ENCODE results near the gene KIF13A. TPM values are rescaled to one million over a fixed set of nuclear protein-coding genes. Genes with fewer than 3 reads are reported as not detected.

Gene KIF13A
- total RNA-seq, 1 experiment from 2014 or later = 19.7 TPM

DNA sequence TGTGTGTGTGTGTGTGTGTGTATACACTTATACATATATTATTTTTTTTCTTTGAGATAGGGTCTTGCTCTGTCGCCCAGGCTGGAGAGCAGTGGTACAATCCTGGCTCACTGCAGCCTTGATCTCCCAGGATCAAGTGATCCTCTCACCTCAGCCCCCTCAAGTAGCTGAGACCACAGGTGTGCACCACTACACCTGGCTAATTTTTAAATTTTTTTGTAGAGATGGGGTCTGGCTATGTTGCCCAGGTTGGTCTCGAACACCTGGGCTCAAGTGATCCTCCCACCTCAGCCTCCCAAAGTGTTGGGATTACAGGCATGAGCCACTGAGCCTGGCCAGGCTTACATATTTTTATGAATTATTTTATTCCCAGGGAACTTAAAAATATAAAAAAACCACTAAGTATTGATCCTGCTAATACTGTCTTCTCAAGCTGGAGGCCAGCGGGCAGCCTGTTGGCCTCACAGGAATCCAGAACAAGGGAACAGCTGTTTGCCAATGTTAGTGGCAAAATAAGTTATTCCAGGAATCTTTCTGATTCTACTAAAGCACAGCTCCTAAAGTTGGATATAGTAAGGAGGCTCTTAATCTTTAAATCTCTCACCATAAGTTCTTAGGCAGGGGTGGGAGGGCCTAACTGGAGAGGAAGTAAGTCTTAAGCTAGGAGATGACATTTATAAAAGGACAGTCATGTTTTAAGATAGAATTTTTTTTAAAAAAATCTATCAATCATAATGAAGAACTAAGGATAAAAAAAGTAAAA lies 145.2 kb downstream of the KIF13A start:
- no peak for TF ChIP-seq EZH2 (IDR thresholded peaks at IDR 0.05; ENCODE audit: borderline replicate concordance, low read depth, low read length, poor library complexity, severe bottlenecking)
- TF ChIP-seq, protein P1, sequence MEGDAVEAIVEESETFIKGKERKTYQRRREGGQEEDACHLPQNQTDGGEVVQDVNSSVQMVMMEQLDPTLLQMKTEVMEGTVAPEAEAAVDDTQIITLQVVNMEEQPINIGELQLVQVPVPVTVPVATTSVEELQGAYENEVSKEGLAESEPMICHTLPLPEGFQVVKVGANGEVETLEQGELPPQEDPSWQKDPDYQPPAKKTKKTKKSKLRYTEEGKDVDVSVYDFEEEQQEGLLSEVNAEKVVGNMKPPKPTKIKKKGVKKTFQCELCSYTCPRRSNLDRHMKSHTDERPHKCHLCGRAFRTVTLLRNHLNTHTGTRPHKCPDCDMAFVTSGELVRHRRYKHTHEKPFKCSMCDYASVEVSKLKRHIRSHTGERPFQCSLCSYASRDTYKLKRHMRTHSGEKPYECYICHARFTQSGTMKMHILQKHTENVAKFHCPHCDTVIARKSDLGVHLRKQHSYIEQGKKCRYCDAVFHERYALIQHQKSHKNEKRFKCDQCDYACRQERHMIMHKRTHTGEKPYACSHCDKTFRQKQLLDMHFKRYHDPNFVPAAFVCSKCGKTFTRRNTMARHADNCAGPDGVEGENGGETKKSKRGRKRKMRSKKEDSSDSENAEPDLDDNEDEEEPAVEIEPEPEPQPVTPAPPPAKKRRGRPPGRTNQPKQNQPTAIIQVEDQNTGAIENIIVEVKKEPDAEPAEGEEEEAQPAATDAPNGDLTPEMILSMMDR (conservative IDR thresholded peaks at IDR 0.05; ENCODE audit: low read depth, low read length) = no peak
- H3K4me1 ChIP-seq (ENCODE audit: insufficient read depth, low read length, poor library complexity, severe bottlenecking) = no peaks in the 10 kb centered on the region
- no peak overlapping the region for H3K4me3 ChIP-seq (ENCODE audit: low read depth, low read length, poor library complexity, severe bottlenecking)
- no peak for DNase-seq (ENCODE audit: low spot score)
- no peaks in the 10 kb centered on the region for H3K27me3 ChIP-seq (replicated peaks; ENCODE audit: insufficient read depth, low read depth, low read length, poor library complexity)
- intact Hi-C loops (cut with micrococcal nuclease; ENCODE audit: unreplicated experiment) = no loop called here
- no peaks in the 10 kb centered on the region for H3K9me3 ChIP-seq (ENCODE audit: low read depth, low read length, poor library complexity, severe bottlenecking)
- no TSS peak for BruUV-seq (replicated peaks)
- no peak overlapping the region for H3K27ac ChIP-seq (ENCODE audit: low read depth, low read length, poor library complexity, severe bottlenecking)
- H3K36me3 ChIP-seq (ENCODE audit: insufficient read depth, low read length, poor library complexity, severe bottlenecking) = no peaks in the 10 kb centered on the region
- ChIA-PET POLR2A (ENCODE audit: low non-redundant PET) (no interaction called here), CTCF (no interaction called here)

DNA sequence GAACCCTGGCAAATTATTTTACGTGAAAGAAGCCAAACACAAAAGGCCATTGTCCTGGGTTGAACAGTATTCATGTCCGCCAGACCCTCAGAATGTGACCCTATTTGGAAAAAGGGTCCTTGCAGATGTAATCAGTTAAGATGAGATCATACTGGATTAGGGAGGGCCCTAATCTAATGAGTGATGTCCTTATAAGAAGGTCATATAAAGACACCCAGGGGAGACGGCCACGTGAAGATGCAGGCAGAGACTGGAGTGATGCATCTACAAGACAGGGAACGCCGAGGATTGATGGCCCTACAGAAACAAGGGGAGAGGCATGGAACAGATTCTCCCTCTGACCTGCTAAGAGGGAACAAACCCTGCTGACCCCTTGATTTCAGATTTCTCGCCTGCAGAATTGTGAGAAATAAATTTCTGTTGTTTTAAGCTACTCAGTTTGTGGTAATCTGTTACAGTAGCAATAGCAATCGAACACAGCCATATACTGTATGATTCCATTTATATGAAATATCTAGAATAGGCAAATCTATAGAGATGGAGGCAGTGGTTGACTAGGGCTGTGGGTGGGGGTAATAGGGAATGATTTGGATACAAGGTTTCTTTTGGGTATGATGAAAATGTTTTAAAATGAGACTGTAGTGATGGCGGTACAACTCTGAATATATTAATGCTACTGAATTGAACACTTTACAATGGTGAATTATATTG lies 147.8 kb downstream of the KIF13A start:
- H3K36me3 ChIP-seq (ENCODE audit: insufficient read depth, low read length, poor library complexity, severe bottlenecking) = no peaks in the 10 kb centered on the region
- intact Hi-C loops (cut with micrococcal nuclease; ENCODE audit: unreplicated experiment) = no loop called here
- H3K9me3 ChIP-seq (ENCODE audit: low read depth, low read length, poor library complexity, severe bottlenecking) = no peaks in the 10 kb centered on the region
- H3K27me3 ChIP-seq (replicated peaks; ENCODE audit: insufficient read depth, low read depth, low read length, poor library complexity) = no peaks in the 10 kb centered on the region
- no peak overlapping the region for H3K4me3 ChIP-seq (ENCODE audit: low read depth, low read length, poor library complexity, severe bottlenecking)
- no peak overlapping the region for H3K27ac ChIP-seq (ENCODE audit: low read depth, low read length, poor library complexity, severe bottlenecking)
- no peak for DNase-seq (ENCODE audit: low spot score)
- POLR2A ChIA-PET (ENCODE audit: low non-redundant PET) = no interaction called here
- CTCF ChIA-PET = no interaction called here
- TF ChIP-seq, protein P1 (conservative IDR thresholded peaks at IDR 0.05; ENCODE audit: low read depth, low read length) = no peak
- no peak for TF ChIP-seq EZH2 (IDR thresholded peaks at IDR 0.05; ENCODE audit: borderline replicate concordance, low read depth, low read length, poor library complexity, severe bottlenecking)
- BruUV-seq (replicated peaks) = no TSS peak
- H3K4me1 ChIP-seq (ENCODE audit: insufficient read depth, low read length, poor library complexity, severe bottlenecking) = no peaks in the 10 kb centered on the region

DNA sequence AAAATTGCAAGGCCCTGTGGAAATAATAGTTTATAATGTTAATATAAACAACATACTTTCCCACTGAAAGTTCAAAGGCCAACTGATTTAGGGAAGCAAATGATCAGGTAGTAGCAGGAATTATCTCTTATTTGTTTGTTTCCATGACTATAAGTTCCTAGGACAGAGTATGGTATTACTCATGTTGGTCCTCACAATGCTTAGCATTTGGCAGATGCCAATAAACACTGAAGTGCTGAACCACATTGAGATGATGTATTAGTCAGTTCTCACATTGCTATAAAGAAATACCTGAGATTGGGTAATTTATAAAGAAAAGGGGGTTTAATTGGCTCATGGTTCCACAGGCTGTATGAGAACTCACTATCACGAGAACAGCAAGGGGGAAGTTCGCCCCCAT lies 151.1 kb downstream of the KIF13A start:
- POLR2A ChIA-PET (ENCODE audit: low non-redundant PET) = interaction anchor here (0.8 kb wide), 1 partner anchor 1630 kb away, joined by 4 read pairs; no protein-coding TSS in a partner anchor
- Histone ChIP-seq H3K36me3 (ENCODE audit: insufficient read depth, low read length, poor library complexity, severe bottlenecking) (no peaks in the 10 kb centered on the region), H3K27ac (ENCODE audit: low read depth, low read length, poor library complexity, severe bottlenecking) (no peak overlapping the region), H3K9me3 (ENCODE audit: low read depth, low read length, poor library complexity, severe bottlenecking) (no peaks in the 10 kb centered on the region), H3K27me3 (replicated peaks; ENCODE audit: insufficient read depth, low read depth, low read length, poor library complexity) (no peaks in the 10 kb centered on the region), H3K4me1 (ENCODE audit: insufficient read depth, low read length, poor library complexity, severe bottlenecking) (no peaks in the 10 kb centered on the region), H3K4me3 (ENCODE audit: low read depth, low read length, poor library complexity, severe bottlenecking) (no peak overlapping the region)
- intact Hi-C loops (cut with micrococcal nuclease; ENCODE audit: unreplicated experiment) = no loop called here
- BruUV-seq (replicated peaks) = no TSS peak
- TF ChIP-seq EZH2 (IDR thresholded peaks at IDR 0.05; ENCODE audit: borderline replicate concordance, low read depth, low read length, poor library complexity, severe bottlenecking) = no peak
- TF ChIP-seq, protein P1 (conservative IDR thresholded peaks at IDR 0.05; ENCODE audit: low read depth, low read length) = no peak
- CTCF ChIA-PET = no interaction called here
- no peak for DNase-seq (ENCODE audit: low spot score)

All from A673 (cell line).